ENCODE measurements around the gene CALN1. TPM values are rescaled to one million over a fixed set of nuclear protein-coding genes. Genes with fewer than 3 reads are reported as not detected.

Gene CALN1
- total and polyA plus RNA-seq, 2 experiments from 2014 or later = 7.6 to 14.5 TPM

GRCh38 chr7:72025381-72025960, 386.7 kb downstream of the CALN1 start:
- Histone ChIP-seq H4K20me1 (replicated peaks; ENCODE audit: insufficient read depth) (no peaks in the 10 kb centered on the region), H2AFZ (no peak overlapping the region), H3K27ac (ENCODE audit: low read depth) (no peak overlapping the region), H3K4me2 (no peak overlapping the region), H3K4me3 (no peak overlapping the region), H3K9me2 (ENCODE audit: insufficient read depth) (peaks cover 14% of the 10 kb centered on the region), H3K79me2 (replicated peaks; ENCODE audit: insufficient read depth) (no peaks in the 10 kb centered on the region), H3K36me3 (ENCODE audit: insufficient read depth) (no peaks in the 10 kb centered on the region; the same call in 1 of the 2 replicates), H3F3A (replicated peaks; ENCODE audit: low read depth) (no peaks in the 10 kb centered on the region), H3K4me1 (ENCODE audit: insufficient read depth) (no peaks in the 10 kb centered on the region), H3K27me3 (ENCODE audit: insufficient read depth) (no peaks in the 10 kb centered on the region)
- peaks cover 20% of the 10 kb centered on the region; the same call in 2 of the 3 replicates for H3K36me3 Mint-ChIP-seq (ENCODE audit: low read depth)
- H3K27me3 Mint-ChIP-seq (ENCODE audit: insufficient read depth, low read depth, poor library complexity) = no peaks in the 10 kb centered on the region
- TF ChIP-seq, protein P1, sequence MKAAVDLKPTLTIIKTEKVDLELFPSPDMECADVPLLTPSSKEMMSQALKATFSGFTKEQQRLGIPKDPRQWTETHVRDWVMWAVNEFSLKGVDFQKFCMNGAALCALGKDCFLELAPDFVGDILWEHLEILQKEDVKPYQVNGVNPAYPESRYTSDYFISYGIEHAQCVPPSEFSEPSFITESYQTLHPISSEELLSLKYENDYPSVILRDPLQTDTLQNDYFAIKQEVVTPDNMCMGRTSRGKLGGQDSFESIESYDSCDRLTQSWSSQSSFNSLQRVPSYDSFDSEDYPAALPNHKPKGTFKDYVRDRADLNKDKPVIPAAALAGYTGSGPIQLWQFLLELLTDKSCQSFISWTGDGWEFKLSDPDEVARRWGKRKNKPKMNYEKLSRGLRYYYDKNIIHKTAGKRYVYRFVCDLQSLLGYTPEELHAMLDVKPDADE (IDR thresholded peaks at IDR 0.05) = no peak
- TF ChIP-seq EZH2phosphoT487 (IDR thresholded peaks at IDR 0.05; ENCODE audit: unreplicated experiment) = no peak
- TF ChIP-seq REST (IDR thresholded peaks at IDR 0.05; ENCODE audit: unreplicated experiment) = no peak
- TF ChIP-seq, protein P2, sequence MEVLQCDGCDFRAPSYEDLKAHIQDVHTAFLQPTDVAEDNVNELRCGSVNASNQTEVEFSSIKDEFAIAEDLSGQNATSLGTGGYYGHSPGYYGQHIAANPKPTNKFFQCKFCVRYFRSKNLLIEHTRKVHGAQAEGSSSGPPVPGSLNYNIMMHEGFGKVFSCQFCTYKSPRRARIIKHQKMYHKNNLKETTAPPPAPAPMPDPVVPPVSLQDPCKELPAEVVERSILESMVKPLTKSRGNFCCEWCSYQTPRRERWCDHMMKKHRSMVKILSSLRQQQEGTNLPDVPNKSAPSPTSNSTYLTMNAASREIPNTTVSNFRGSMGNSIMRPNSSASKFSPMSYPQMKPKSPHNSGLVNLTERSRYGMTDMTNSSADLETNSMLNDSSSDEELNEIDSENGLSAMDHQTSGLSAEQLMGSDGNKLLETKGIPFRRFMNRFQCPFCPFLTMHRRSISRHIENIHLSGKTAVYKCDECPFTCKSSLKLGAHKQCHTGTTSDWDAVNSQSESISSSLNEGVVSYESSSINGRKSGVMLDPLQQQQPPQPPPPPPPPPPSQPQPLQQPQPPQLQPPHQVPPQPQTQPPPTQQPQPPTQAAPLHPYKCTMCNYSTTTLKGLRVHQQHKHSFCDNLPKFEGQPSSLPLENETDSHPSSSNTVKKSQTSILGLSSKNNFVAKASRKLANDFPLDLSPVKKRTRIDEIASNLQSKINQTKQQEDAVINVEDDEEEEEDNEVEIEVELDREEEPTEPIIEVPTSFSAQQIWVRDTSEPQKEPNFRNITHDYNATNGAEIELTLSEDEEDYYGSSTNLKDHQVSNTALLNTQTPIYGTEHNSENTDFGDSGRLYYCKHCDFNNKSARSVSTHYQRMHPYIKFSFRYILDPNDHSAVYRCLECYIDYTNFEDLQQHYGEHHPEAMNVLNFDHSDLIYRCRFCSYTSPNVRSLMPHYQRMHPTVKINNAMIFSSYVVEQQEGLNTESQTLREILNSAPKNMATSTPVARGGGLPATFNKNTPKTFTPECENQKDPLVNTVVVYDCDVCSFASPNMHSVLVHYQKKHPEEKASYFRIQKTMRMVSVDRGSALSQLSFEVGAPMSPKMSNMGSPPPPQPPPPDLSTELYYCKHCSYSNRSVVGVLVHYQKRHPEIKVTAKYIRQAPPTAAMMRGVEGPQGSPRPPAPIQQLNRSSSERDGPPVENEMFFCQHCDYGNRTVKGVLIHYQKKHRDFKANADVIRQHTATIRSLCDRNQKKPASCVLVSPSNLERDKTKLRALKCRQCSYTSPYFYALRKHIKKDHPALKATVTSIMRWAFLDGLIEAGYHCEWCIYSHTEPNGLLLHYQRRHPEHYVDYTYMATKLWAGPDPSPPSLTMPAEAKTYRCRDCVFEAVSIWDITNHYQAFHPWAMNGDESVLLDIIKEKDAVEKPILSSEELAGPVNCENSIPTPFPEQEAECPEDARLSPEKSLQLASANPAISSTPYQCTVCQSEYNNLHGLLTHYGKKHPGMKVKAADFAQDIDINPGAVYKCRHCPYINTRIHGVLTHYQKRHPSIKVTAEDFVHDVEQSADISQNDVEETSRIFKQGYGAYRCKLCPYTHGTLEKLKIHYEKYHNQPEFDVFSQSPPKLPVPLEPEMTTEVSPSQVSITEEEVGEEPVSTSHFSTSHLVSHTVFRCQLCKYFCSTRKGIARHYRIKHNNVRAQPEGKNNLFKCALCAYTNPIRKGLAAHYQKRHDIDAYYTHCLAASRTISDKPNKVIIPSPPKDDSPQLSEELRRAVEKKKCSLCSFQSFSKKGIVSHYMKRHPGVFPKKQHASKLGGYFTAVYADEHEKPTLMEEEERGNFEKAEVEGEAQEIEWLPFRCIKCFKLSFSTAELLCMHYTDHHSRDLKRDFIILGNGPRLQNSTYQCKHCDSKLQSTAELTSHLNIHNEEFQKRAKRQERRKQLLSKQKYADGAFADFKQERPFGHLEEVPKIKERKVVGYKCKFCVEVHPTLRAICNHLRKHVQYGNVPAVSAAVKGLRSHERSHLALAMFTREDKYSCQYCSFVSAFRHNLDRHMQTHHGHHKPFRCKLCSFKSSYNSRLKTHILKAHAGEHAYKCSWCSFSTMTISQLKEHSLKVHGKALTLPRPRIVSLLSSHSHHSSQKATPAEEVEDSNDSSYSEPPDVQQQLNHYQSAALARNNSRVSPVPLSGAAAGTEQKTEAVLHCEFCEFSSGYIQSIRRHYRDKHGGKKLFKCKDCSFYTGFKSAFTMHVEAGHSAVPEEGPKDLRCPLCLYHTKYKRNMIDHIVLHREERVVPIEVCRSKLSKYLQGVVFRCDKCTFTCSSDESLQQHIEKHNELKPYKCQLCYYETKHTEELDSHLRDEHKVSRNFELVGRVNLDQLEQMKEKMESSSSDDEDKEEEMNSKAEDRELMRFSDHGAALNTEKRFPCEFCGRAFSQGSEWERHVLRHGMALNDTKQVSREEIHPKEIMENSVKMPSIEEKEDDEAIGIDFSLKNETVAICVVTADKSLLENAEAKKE (CRISPR knock-in tag; IDR thresholded peaks at IDR 0.05) = no peak
- no peak for TF ChIP-seq ZNF331 (CRISPR knock-in tag; IDR thresholded peaks at IDR 0.05; ENCODE audit: low read depth)
- no peak for TF ChIP-seq CREB1 (CRISPR knock-in tag; IDR thresholded peaks at IDR 0.05; ENCODE audit: low read depth)
- no peak for TF ChIP-seq NANOG (IDR thresholded peaks at IDR 0.05; ENCODE audit: borderline replicate concordance)
- no peak for TF ChIP-seq POLR2AphosphoS5 (IDR thresholded peaks at IDR 0.05; ENCODE audit: low read depth)
- no peak for TF ChIP-seq EZH2 (IDR thresholded peaks at IDR 0.05; ENCODE audit: low read depth, unreplicated experiment)
- TF ChIP-seq JUNB (IDR thresholded peaks at IDR 0.05; ENCODE audit: unreplicated experiment) = no peak
- no peak for TF ChIP-seq STAT1 (IDR thresholded peaks at IDR 0.05; ENCODE audit: unreplicated experiment)
- TF ChIP-seq, protein P3, sequence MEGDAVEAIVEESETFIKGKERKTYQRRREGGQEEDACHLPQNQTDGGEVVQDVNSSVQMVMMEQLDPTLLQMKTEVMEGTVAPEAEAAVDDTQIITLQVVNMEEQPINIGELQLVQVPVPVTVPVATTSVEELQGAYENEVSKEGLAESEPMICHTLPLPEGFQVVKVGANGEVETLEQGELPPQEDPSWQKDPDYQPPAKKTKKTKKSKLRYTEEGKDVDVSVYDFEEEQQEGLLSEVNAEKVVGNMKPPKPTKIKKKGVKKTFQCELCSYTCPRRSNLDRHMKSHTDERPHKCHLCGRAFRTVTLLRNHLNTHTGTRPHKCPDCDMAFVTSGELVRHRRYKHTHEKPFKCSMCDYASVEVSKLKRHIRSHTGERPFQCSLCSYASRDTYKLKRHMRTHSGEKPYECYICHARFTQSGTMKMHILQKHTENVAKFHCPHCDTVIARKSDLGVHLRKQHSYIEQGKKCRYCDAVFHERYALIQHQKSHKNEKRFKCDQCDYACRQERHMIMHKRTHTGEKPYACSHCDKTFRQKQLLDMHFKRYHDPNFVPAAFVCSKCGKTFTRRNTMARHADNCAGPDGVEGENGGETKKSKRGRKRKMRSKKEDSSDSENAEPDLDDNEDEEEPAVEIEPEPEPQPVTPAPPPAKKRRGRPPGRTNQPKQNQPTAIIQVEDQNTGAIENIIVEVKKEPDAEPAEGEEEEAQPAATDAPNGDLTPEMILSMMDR (conservative IDR thresholded peaks at IDR 0.05; ENCODE audit: low read depth in 2 of 2) = no peak
- no peak for TF ChIP-seq ZNF114 (CRISPR knock-in tag; IDR thresholded peaks at IDR 0.05)
- no peak overlapping the region for H3K27ac Mint-ChIP-seq
- H3K4me3 Mint-ChIP-seq = no peak overlapping the region
- DNase-seq (ENCODE audit: low spot score) (no peak), ATAC-seq (no peak)
- peaks cover 2% of the 10 kb centered on the region; the same call in 1 of the 3 replicates for H3K9me3 Mint-ChIP-seq
- no peaks in the 10 kb centered on the region for H3K4me1 Mint-ChIP-seq

Measured in GM23338 (cell line).